GM13977 (cell line): ENCODE measurements around the gene JAM3.

Experiments
- DNase-seq: peaks from one replicate; pipeline ENCODE4 v3.0.0; 2012; ENCODE audit warnings: low spot score
- in situ Hi-C: fragments of 300-500 bp; cut with MboI; formaldehyde crosslinking; loops from one replicate; pipeline ENCODE4 v1.12.0; 2022; ENCODE audit warnings: low sequenced_read_pairs, low pct_unique_long_range_greater_than_20kb, mixed read lengths, inconsistent platforms; ENCODE audit not compliant: unreplicated experiment
- TF ChIP-seq, protein P1 (sequence below): IDR thresholded peaks from 2 replicates; pipeline ENCODE4 v1.5.1; 2012; ENCODE audit warnings: mild to moderate bottlenecking, control low read depth; ENCODE audit not compliant: insufficient read depth; ENCODE audit errors: extremely low read depth, missing control alignments

Gene JAM3

DNA sequence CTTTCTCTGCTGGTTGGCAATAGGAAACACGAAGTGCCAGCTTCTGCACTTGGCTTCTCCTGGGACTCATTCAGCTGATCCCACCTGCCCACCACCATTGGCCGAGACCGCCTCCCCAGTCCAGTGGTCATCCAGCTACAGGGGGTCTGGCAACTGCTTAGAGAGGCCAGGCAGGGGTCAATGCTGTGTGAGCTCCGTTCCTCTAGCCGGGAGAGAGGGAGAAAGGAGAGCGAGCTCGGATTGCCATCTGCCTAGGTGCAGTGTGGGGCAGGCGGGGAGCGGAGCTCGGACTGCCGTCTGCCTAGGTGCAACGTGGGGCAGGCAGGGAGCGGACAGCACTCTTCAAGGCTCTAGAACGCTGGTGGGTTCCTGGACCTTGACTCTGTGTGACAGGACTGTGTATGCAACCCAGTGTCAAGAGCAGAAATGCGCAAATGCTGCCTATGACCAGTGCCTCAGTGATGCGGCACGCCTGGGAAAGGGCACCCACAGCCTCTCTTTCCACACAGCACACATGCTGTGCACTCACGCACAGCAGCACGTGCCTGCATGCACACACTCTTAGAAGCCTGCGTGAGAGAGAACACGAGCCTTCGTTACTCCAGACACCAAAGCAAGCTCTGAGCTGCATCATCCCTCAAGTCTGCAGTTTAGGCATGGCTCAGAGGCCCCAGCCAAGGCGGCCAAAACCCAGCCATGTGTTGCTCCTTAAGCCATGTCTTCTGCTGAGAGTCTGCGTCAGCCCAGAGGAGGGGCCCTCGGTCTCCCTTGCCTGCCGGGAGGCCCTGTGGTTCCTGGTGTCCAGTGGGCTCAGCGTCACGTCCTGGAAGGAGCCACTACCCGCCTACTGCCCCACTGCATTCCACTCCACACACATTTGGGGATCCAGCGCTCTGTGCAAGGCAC lies 26.8 kb upstream of the JAM3 start:
- in situ Hi-C loops = no loop called here
- no peak for DNase-seq
- TF ChIP-seq, protein P1, sequence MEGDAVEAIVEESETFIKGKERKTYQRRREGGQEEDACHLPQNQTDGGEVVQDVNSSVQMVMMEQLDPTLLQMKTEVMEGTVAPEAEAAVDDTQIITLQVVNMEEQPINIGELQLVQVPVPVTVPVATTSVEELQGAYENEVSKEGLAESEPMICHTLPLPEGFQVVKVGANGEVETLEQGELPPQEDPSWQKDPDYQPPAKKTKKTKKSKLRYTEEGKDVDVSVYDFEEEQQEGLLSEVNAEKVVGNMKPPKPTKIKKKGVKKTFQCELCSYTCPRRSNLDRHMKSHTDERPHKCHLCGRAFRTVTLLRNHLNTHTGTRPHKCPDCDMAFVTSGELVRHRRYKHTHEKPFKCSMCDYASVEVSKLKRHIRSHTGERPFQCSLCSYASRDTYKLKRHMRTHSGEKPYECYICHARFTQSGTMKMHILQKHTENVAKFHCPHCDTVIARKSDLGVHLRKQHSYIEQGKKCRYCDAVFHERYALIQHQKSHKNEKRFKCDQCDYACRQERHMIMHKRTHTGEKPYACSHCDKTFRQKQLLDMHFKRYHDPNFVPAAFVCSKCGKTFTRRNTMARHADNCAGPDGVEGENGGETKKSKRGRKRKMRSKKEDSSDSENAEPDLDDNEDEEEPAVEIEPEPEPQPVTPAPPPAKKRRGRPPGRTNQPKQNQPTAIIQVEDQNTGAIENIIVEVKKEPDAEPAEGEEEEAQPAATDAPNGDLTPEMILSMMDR = no peak

DNA sequence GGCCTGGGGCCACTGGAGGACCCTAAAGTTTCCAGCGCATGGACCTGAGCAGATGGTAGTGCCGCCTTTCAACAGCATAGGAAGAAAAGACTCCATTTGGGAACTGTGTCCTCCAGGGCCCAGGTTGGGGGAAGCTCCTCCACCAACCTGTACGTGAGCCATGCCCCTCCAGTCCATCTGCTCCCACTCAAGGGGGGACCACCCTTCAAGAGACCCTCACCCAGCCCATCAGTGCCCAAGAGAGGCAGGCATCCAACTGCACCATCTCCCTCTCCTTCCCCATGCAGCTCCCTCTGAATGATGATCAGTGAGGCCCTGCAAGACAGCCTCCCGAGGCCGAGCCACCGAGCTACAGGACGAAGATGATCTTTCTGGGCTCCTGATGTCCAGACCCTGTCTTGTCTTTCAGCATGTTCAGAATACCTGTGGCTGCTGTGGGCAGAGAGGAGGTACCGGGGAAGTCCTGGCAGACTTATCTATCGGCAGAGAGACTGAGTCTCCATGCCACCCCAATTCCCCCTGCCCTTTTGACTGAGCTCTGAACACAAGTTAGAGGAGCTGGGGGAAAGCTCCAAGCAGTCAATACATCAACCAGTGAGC lies 25.0 kb upstream of the JAM3 start:
- DNase-seq = no peak
- TF ChIP-seq, protein P1 = no peak
- in situ Hi-C loops = no loop called here

DNA sequence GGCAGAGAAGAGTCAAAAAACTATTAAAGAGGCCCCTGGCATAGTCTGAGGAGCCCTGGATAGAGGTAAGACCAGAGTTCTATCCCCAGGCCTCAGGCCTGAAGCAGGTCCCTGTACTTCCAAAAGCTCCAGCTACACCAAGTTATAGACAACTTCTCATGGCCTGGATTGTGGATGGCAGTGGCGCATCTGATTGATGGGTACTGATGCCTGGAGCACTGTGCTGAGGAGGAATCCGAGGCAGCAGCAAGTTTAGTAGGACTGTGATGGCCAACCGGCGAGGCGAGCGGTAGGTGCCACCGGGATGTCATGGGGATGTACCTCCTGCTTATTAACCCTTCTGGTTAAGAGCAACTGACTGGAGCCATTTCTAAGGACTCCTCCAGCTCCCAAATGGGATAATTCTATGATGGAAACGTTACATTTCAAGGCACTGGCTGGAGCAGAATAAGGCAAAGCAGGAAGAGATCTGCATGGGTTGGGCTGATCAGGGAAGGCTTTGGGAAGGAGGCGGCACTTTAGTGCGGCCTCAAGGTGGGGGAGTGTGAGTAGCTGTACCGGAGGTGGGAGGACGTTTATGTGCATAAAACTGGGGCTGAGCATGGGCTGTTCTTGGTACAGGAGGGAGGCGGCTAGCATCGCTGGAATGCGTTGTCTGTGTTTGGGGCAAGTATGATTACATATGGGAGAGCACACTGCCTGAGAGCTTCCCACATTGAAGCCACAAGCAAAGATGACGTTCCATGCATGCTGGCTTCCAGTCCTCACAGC lies 24.2 kb upstream of the JAM3 start:
- no peak for DNase-seq
- TF ChIP-seq, protein P1 = no peak
- in situ Hi-C loops = no loop called here

DNA sequence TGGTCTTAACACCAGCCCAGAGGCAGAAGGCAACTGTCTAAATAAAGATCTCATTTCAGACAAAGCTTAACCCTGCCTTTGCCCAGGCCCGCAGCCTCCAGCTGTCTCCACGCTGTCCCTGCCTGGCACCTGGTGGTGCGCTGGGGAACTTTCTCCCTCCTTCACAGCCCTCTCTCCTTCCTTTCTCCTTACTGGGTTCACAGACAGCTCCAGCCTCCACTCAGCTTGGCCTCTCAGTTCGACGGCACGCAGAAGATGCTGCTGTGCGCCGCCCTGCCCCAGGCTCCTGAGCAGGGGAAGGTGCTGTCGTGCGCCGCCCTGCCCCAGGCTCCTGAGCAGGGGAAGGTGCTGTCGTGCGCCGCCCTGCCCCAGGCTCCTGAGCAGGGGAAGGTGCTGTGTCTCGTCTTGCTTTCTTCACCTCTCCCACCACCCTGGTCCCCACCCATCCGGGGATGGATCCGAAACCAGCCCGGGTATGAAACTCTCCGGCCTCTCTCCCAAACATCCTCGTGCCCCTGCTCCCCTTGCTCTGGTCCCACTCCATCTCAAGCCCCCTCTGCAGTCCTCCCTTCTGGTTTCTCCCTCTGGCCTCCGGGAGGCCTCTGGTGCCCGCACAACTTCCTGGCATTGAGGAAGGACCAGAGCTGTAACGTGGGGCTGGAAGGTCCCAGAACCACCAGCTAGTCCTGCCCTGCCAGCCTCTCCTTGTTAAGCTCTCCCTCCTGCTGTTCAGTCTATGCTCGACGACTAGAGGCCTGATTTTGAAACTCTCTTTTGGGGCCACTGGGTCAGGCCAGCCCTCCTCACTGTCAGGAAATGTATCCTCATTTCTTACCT lies 22.9 kb upstream of the JAM3 start:
- DNase-seq = no peak
- TF ChIP-seq, protein P1 = no peak
- in situ Hi-C loops = no loop called here

DNA sequence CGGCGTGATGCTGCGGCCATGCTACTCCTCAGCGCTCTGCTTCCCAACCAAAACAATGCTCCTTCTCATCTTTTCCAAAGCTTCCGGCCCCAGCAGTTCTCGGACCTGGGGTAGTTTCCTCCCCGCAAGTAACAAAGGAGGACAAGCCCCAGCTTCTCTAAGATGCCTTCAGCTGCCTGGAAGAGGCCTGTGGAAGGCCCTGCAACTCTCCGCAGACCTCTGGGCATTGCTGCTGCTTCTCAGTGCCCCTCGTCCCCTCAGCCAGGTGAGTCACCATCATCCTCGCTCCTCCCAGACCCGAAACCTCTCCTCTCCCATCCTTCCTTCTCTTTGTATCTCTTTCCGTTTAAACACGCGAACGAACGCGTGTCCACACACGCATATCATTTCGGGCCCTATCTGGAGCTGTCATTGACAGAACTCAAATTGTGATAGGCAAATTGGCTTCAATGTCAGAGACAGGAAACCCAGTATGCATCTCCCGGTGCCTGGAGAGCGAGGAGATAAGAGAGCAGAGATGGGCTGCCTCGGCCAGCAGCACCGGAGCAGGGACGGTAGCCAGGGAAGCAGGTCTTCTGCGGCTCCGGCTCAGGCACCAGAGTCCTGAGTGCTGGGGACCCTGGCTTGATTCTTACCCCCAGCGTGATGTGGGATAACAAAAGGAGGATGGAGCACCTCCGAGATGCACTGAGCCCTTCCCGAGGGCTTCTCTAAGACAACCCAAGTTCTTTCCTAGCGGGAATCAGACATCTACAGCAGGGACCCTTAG lies 22.0 kb upstream of the JAM3 start:
- DNase-seq = no peak
- in situ Hi-C loops = no loop called here
- TF ChIP-seq, protein P1 = no peak

DNA sequence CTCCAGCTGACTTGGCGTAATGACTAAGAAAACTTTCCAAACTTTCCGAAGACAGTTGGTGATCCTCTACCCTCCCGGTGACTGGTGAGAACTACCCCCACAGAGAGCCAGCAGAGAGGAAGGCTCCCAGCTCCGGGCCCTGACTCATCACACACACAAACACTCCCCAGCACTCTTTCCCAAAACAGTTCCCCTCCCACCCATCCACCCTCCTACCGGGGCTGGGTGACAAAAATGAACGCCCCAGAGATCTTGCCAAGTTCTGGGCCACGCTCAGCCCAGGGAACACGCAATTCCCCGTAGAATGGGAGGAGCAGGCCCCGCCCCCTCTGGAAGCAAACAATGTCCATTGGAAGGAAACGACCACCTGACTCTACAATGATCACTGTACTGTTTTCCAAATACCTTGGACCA lies 21.3 kb upstream of the JAM3 start:
- in situ Hi-C loops = no loop called here
- no peak for DNase-seq
- TF ChIP-seq, protein P1 = no peak
